ENCODE data around the gene IFNA10.
"Not testable (repeated sequence)": the region's sequence is repeated elsewhere in the genome, so short reads cannot be mapped to it uniquely, and the experiment has no call there.

- TF ChIP-seq ZNF530 (tag by site-specific recombination; IDR thresholded peaks at IDR 0.05; ENCODE audit: low read depth); OVOL3 (tag by site-specific recombination; IDR thresholded peaks at IDR 0.05); ZNF280D (tag by site-specific recombination; IDR thresholded peaks at IDR 0.05); ZSCAN4 (tag by site-specific recombination; IDR thresholded peaks at IDR 0.05); ZNF16 (tag by site-specific recombination; IDR thresholded peaks at IDR 0.05; ENCODE audit: low read depth); ATF2 (tag by site-specific recombination; IDR thresholded peaks at IDR 0.05; ENCODE audit: low read depth); ZNF785 (tag by site-specific recombination; IDR thresholded peaks at IDR 0.05); AEBP2 (tag by site-specific recombination; IDR thresholded peaks at IDR 0.05; ENCODE audit: borderline replicate concordance); ZNF423 (tag by site-specific recombination; IDR thresholded peaks at IDR 0.05); ZBTB8A (tag by site-specific recombination; IDR thresholded peaks at IDR 0.05): not testable (repeated sequence)
- TF ChIP-seq, protein P1, sequence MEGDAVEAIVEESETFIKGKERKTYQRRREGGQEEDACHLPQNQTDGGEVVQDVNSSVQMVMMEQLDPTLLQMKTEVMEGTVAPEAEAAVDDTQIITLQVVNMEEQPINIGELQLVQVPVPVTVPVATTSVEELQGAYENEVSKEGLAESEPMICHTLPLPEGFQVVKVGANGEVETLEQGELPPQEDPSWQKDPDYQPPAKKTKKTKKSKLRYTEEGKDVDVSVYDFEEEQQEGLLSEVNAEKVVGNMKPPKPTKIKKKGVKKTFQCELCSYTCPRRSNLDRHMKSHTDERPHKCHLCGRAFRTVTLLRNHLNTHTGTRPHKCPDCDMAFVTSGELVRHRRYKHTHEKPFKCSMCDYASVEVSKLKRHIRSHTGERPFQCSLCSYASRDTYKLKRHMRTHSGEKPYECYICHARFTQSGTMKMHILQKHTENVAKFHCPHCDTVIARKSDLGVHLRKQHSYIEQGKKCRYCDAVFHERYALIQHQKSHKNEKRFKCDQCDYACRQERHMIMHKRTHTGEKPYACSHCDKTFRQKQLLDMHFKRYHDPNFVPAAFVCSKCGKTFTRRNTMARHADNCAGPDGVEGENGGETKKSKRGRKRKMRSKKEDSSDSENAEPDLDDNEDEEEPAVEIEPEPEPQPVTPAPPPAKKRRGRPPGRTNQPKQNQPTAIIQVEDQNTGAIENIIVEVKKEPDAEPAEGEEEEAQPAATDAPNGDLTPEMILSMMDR (tag by site-specific recombination; IDR thresholded peaks at IDR 0.05), result not testable (repeated sequence)
- TF ChIP-seq, protein P2, sequence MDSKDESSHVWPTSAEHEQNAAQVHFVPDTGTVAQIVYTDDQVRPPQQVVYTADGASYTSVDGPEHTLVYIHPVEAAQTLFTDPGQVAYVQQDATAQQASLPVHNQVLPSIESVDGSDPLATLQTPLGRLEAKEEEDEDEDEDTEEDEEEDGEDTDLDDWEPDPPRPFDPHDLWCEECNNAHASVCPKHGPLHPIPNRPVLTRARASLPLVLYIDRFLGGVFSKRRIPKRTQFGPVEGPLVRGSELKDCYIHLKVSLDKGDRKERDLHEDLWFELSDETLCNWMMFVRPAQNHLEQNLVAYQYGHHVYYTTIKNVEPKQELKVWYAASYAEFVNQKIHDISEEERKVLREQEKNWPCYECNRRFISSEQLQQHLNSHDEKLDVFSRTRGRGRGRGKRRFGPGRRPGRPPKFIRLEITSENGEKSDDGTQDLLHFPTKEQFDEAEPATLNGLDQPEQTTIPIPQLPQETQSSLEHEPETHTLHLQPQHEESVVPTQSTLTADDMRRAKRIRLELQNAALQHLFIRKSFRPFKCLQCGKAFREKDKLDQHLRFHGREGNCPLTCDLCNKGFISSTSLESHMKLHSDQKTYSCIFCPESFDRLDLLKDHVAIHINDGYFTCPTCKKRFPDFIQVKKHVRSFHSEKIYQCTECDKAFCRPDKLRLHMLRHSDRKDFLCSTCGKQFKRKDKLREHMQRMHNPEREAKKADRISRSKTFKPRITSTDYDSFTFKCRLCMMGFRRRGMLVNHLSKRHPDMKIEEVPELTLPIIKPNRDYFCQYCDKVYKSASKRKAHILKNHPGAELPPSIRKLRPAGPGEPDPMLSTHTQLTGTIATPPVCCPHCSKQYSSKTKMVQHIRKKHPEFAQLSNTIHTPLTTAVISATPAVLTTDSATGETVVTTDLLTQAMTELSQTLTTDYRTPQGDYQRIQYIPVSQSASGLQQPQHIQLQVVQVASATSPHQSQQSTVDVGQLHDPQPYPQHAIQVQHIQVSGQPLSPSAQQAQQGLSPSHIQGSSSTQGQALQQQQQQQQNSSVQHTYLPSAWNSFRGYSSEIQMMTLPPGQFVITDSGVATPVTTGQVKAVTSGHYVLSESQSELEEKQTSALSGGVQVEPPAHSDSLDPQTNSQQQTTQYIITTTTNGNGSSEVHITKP (tag by site-specific recombination; IDR thresholded peaks at IDR 0.05), result not testable (repeated sequence)
Measured at GRCh38 chr9:21236360-21236714, 29.4 kb upstream of the IFNA10 start.

All from HEK293 (cell line).